ENCODE results near the gene KRTAP4-11. TPM values are rescaled to one million over a fixed set of nuclear protein-coding genes. Genes with fewer than 3 reads are reported as not detected.

KRTAP4-11 gene
- total and polyA plus RNA-seq, 2 of the 8 experiments (the other 6 are each of a cell fraction or from before 2014, with no cell fraction given), result not detected

DNA sequence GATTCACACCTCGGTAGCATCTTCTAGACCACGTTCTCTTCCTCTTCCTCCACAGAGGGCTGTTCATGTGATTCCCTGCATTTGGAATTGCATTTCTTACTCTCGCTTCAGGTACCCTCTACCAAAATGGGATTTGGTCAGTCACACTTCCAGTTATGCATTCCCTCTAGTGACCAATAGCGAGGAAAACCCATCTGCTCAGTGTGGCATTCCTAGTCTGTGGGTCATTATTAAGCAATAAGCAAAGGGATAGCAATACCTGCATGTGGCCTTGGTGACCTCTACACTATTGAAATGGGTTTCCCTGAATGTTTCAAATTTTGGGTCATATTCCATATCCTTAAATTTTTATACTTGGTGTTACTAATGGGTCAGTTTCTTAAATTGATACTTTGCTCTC lies 31.9 kb upstream of the KRTAP4-11 start:
- H3K79me2 ChIP-seq (ENCODE audit: control insufficient read depth in 1 of 2, insufficient read depth in 2 of 2, low read length in 2 of 2), result no peaks in the 10 kb centered on the region
- no peak for DNase-seq (ENCODE audit: low read depth in 1 of 2, low spot score in 2 of 2)
- H2BK120ac ChIP-seq (replicated peaks; ENCODE audit: low read depth, low read length), result no peak overlapping the region
- no peak overlapping the region for H2BK12ac ChIP-seq (ENCODE audit: low read depth, low read length)
- H3K36me3 ChIP-seq (ENCODE audit: control insufficient read depth in 2 of 4, insufficient read depth in 4 of 4, low read length in 3 of 4), result no peaks in the 10 kb centered on the region
- H3K79me1 ChIP-seq (ENCODE audit: low read depth, low read length), result no peaks in the 10 kb centered on the region
- no peak overlapping the region for H2BK5ac ChIP-seq (ENCODE audit: low read depth, low read length)
- no peak overlapping the region for H3K56ac ChIP-seq (replicated peaks; ENCODE audit: insufficient read length, low read depth, low read length)
- no peak overlapping the region for H3K4me2 ChIP-seq (ENCODE audit: insufficient read depth in 1 of 2, low read depth in 2 of 2, low read length in 2 of 2)
- H4K91ac ChIP-seq (replicated peaks; ENCODE audit: insufficient read length, low read length), result no peak overlapping the region
- no peak for FAIRE-seq
- H3K9ac ChIP-seq (replicated peaks in 1 of 4; ENCODE audit: extremely low read depth in 1 of 4, low read depth in 3 of 4, low read length in 3 of 4), result no peak overlapping the region
- CTCF ChIA-PET (ENCODE audit: partially characterized antibody), result interaction anchor here (0.9 kb wide), 1 partner anchor 9 kb away, joined by 3 read pairs; no protein-coding TSS in a partner anchor
- no peak overlapping the region for H4K5ac ChIP-seq (ENCODE audit: insufficient read length, low read depth, low read length)
- H3K23me2 ChIP-seq (ENCODE audit: low read depth, low read length), result peaks cover 2% of the 10 kb centered on the region; the same call in 1 of the 2 replicates
- H2BK20ac ChIP-seq (ENCODE audit: low read length), result no peak overlapping the region
- no peaks in the 10 kb centered on the region for H3K27me3 ChIP-seq (replicated peaks in 1 of 4; ENCODE audit: control insufficient read depth in 3 of 4, extremely low read depth in 1 of 4, insufficient read depth in 3 of 4, low read length in 3 of 4)
- no peak overlapping the region for H3K27ac ChIP-seq (ENCODE audit: low read depth, low read length)
- H4K20me1 ChIP-seq (replicated peaks in 1 of 2; ENCODE audit: control insufficient read depth in 1 of 2, insufficient read depth in 2 of 2, low read length in 2 of 2), result no peaks in the 10 kb centered on the region
- H4K8ac ChIP-seq (ENCODE audit: extremely low read depth, insufficient read depth, low read length), result no peak overlapping the region
- no peak overlapping the region for H2BK15ac ChIP-seq (ENCODE audit: low read length)
- no peak overlapping the region for H3K18ac ChIP-seq (ENCODE audit: extremely low read depth, low read length)
- 92% methylated on average over 4 of the region's 4 CpGs; no CpG with 5 or more reads in 1 of the 2 experiments for WGBS, 2 experiments (ENCODE audit: extremely low coverage in 1 of 2, insufficient coverage in 1 of 2, insufficient read length in 1 of 2, insufficient replicate concordance in 2 of 2, low coverage in 1 of 2, low lambda C conversion rate in 2 of 2, missing lambda C conversion rate in 1 of 2)
- no peak overlapping the region for H2AFZ ChIP-seq (ENCODE audit: low read length)
- H2AK5ac ChIP-seq (ENCODE audit: low read depth, low read length), result no peak overlapping the region
- POLR2A ChIA-PET (ENCODE audit: partially characterized antibody), result no interaction called here
- H3K23ac ChIP-seq (ENCODE audit: insufficient read length), result no peak overlapping the region
- H3K14ac ChIP-seq (ENCODE audit: insufficient read length), result no peak overlapping the region
- no peaks in the 10 kb centered on the region for H3K9me3 ChIP-seq (ENCODE audit: insufficient read depth in 2 of 2, low read depth in 1 of 2, low read length in 1 of 2)
- H3K4me3 ChIP-seq (ENCODE audit: extremely low read depth in 1 of 4, insufficient read depth in 2 of 4, low read depth in 3 of 4, low read length in 4 of 4), result no peak overlapping the region
- TF ChIP-seq RAD21 (IDR thresholded peaks at IDR 0.05 in 1 of 2, conservative IDR thresholded peaks at IDR 0.05 in 1 of 2; ENCODE audit: low read depth in 2 of 2, low read length in 2 of 2), result no peak
- no peak for TF ChIP-seq HDAC2 (IDR thresholded peaks at IDR 0.05; ENCODE audit: borderline replicate concordance in 1 of 2, low read depth in 2 of 2, low read length in 2 of 2)
- no peak for TF ChIP-seq BCL11A (IDR thresholded peaks at IDR 0.05; ENCODE audit: low read depth in 2 of 2, low read length in 2 of 2)
- TF ChIP-seq RXRA (IDR thresholded peaks at IDR 0.05; ENCODE audit: insufficient read depth, low read depth, low read length), result no peak
- no peak for TF ChIP-seq FOSL1 (IDR thresholded peaks at IDR 0.05; ENCODE audit: insufficient read depth, low read depth, low read length)
- TF ChIP-seq BACH1 (IDR thresholded peaks at IDR 0.05; ENCODE audit: low read length), result no peak
- TF ChIP-seq ATF2 (IDR thresholded peaks at IDR 0.05; ENCODE audit: low read length), result no peak
- no peak for TF ChIP-seq POLR2AphosphoS5 (IDR thresholded peaks at IDR 0.05; ENCODE audit: low read depth, low read length)
- no peak for TF ChIP-seq YY1 (IDR thresholded peaks at IDR 0.05; ENCODE audit: low read depth, low read length)
- TF ChIP-seq SUZ12 (IDR thresholded peaks at IDR 0.05; ENCODE audit: low read length), result no peak
- TF ChIP-seq TBP (IDR thresholded peaks at IDR 0.05; ENCODE audit: low read depth, low read length), result no peak
- no peak for TF ChIP-seq POU5F1 (IDR thresholded peaks at IDR 0.05; ENCODE audit: low read depth, low read length)
- H3K4ac ChIP-seq (replicated peaks; ENCODE audit: insufficient read length, low read depth, low read length), result no peak overlapping the region
- no peaks in the 10 kb centered on the region for H3K4me1 ChIP-seq (replicated peaks in 1 of 4; ENCODE audit: control insufficient read depth in 3 of 4, insufficient read depth in 4 of 4, low read length in 3 of 4)
